Fibroblast of villous mesenchyme (primary cell): ENCODE results near the gene NUAK1. TPM values are rescaled to one million over a fixed set of nuclear protein-coding genes. Genes with fewer than 3 reads are reported as not detected.

Source experiments
- DNase-seq: peaks from one replicate; pipeline ENCODE4 v3.0.0-alpha.2; 2010; ENCODE audit warnings: low read depth
- H3K4me3 ChIP-seq: 2 replicates; pipeline ENCODE4 v1.5.1; 2011; ENCODE audit warnings: low read depth, mild to moderate bottlenecking, low read length
- total RNA-seq: library from RNA; depleted of rRNA; stranded (reverse); fragments of >200 nt; gene quantifications from 2 replicates; pipeline ENCODE4 v1.2.3, GENCODE V29; 2012
- TF ChIP-seq, protein P1 (sequence below): IDR thresholded peaks from 2 replicates; pipeline ENCODE4 v1.5.1; 2012; ENCODE audit warnings: low read depth, mild to moderate bottlenecking, low read length; ENCODE audit not compliant: insufficient read depth

The NUAK1 gene
- total RNA-seq, 1 donor: 84.6 TPM

DNA sequence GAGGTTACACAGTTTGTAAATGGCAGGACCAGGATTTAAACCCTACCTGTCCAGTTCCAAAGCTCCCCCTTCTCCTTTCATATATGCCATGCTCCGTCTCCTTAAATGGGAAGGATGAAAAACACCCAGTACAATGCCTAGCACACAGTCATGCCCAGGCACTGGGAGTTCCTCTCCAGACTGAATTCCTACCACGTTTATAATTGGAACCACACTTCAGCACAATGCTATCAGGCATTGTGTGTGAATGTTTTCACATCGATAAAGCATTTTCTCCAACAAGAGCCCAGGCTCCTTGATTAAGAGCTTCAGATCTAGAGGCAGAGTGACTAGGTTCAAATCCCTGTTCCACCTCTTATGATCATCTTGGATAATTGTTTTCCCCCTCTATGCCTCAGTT, 2.7 kb upstream of the NUAK1 start:
- TF ChIP-seq, protein P1, sequence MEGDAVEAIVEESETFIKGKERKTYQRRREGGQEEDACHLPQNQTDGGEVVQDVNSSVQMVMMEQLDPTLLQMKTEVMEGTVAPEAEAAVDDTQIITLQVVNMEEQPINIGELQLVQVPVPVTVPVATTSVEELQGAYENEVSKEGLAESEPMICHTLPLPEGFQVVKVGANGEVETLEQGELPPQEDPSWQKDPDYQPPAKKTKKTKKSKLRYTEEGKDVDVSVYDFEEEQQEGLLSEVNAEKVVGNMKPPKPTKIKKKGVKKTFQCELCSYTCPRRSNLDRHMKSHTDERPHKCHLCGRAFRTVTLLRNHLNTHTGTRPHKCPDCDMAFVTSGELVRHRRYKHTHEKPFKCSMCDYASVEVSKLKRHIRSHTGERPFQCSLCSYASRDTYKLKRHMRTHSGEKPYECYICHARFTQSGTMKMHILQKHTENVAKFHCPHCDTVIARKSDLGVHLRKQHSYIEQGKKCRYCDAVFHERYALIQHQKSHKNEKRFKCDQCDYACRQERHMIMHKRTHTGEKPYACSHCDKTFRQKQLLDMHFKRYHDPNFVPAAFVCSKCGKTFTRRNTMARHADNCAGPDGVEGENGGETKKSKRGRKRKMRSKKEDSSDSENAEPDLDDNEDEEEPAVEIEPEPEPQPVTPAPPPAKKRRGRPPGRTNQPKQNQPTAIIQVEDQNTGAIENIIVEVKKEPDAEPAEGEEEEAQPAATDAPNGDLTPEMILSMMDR: no peak
- H3K4me3 ChIP-seq: no peak overlapping the region
- DNase-seq: no peak

- no peak for DNase-seq
- TF ChIP-seq, protein P1: no peak
- no peak overlapping the region for H3K4me3 ChIP-seq
Observed at GRCh38 chr12:106141003-106141402, 2.2 kb upstream of the NUAK1 start.

DNA sequence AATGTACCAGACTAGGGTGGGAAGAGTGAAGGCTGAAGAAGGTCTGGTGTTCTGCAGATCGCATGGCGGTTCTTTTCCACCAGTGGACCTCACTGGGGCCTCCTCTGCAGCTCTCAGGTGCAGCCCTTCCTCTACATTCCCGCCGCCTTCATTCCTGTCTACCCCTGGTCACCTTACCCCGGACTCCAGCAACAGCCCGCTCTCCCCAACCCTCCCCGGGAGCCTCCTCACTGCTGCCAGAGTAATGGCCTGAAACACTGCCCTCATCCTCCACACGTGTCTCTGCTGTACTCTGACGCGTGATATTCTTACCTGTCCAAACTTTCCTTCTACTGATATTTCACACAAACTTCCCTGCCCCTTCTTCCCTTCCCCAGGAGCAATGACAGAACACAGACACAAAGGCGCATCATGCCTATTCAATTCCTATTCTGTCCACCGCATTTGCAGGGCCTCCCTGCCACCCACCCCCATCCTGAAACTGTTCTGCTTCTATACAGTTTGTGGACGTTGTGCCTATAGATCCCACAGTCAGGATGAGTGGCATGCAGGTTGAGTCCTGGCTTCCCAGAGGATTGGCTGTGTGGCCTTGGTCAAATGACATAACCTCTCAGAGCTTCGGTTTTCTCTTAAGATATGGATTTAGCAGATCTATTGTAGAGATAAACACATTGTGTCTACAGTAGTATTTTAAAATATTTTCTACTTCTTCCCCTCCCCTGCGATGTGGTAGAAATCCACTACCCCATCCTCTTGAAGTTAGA, 1.7 kb upstream of the NUAK1 start:
- peak overlapping the region; percentile 78 for H3K4me3 ChIP-seq
- TF ChIP-seq, protein P1: no peak
- no peak for DNase-seq

DNA sequence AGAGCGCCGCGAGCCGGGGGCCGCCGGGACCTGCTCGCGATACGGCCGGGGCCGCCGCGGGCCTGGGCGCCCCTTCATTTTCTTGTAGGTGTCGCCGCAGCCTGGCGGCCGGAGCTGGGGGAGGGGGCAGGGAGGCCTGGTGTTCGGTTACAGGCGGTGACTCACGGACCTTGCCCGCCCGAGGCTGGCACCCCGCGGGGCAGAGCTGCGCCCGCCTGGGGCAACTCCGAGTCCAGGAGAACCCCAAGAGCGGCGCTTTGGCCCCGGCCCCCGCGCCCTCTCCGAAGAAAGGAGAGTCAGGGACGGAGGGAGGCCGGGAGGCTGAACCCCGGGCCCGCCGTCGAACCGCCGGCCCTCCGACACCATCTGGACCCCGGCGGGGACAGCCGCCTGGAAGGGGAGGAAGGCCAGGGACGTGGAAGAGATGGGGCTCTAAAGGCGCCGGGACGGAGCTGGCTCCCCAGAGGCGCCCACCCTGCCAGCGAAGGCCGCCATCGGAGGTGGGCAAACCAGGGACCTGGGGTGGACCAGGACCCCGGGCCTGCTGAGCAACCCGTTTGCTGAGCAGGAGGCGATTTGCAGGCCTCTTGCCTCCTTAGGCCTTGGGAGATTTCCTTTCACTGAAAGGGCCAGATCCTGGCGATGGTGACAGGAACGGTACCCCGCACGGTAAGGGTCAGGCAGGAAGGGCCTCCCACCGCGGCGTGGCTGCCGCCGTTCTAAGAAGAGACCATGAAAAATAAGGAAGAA, 843 bp upstream of the NUAK1 start:
- peak overlapping the region; percentile 78 for H3K4me3 ChIP-seq
- DNase-seq: peak; percentile 80

DNA sequence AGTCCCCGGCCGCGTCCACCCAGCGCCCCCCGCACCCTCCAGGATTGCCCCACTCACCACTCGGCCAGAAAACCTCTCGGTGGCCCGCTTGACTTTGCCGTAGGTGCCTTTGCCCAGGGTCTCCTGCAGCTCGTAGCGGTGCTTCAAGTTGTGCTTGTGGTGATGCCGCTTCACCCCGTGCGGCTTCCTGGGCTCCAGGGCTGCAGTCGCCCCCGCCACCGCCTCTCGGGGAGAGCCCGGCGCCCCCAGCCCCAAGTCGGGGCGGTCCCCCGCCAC, 459 bp downstream of the NUAK1 start:
- TF ChIP-seq, protein P1: no peak
- peak overlapping the region; percentile 78 for H3K4me3 ChIP-seq
- no peak for DNase-seq

More for the DNA sequence above, 843 bp upstream of the NUAK1 start:
- TF ChIP-seq, protein P1: no peak

DNA sequence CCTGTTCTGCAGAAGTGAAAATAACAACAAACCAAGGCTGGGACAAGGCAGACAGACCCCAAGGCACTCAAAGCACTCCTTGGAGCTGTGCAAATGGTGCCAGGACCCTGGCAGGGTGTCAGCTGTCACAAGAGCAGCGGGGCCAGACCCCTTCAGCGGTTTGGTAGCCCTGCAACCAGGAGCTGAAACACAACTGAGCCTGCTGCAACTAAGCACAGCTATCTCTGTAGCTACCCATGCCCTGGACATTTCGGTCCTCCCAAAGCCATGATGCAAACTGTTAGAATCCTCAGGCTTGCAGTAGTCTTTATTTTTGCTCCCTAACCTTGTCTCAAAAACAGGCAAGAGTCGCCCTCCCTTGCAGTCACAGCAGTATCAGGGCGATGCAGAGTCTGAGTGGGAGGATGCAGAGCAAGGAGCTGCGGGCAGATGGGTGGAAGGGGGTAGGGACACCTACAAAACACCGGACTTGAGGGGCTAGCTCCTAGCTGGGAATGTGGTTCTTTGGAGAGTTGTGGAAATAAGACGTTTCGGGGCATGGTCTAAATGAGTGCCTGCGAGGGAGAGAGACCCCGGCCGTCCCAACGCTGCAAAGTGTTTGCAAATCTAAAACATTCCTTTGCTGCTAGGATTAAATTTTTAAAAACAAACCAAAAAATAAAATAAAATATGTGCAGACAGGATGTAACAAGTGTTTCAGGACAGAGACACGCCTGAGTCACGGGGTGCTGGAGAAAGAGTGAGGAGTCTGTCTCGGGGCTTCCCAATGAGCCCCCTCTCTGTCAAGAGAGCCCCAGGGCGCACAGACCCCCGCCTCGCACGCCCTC, 1.0 kb downstream of the NUAK1 start:
- TF ChIP-seq, protein P1: no peak
- no peak for DNase-seq
- peak overlapping the region; percentile 78 for H3K4me3 ChIP-seq
